HEK293 (cell line): ENCODE data around the gene TASP1.

Source experiments
- CTCF ChIA-PET: fragments of 350-600 bp; formaldehyde crosslinking; extraction: SDS; loops from one replicate; lab custom pipeline; 2021; ENCODE audit warnings: antibody characterized with exemption; lab: Yijun Ruan, JAX
- POLR2A ChIA-PET: fragments of 300-600 bp; formaldehyde crosslinking; extraction: SDS; loops from one replicate; lab custom pipeline; 2020; ENCODE audit warnings: antibody characterized with exemption, inconsistent platforms; lab: Yijun Ruan, JAX
- H3K27ac ChIP-seq: fragments of 200-500 bp; sonication (Bioruptor generic); 2 replicates; pipeline ENCODE4 v1.5.1; 2014; ENCODE audit warnings: low read depth, low read length, control low read depth, inconsistent platforms; ENCODE audit errors: extremely low read depth
- H3K36me3 ChIP-seq, 2 experiments: fragments of 200-500 bp in 1 of 2; sonication (Bioruptor generic) in 1 of 2; 1 replicate in 1 of 2; 2 replicates in 1 of 2; pipeline ENCODE4 v1.5.1; 2014 to 2017; ENCODE audit warnings: inconsistent platforms in 2 of 2, low read length in 2 of 2; ENCODE audit not compliant: control insufficient read depth in 2 of 2, insufficient read depth in 1 of 2
- H3K4me1 ChIP-seq: fragments of 200-500 bp; sonication (Bioruptor generic); 2 replicates; pipeline ENCODE4 v1.5.1; 2014; ENCODE audit warnings: mild to moderate bottlenecking, low read length, inconsistent platforms; ENCODE audit not compliant: control insufficient read depth, insufficient read depth
- H3K4me3 ChIP-seq: 2 replicates; pipeline ENCODE4 v1.5.1; 2011; ENCODE audit warnings: low read depth, mild to moderate bottlenecking, control low read depth, low read length, moderate library complexity
- H3K9me3 ChIP-seq: fragments of 200-500 bp; sonication (Bioruptor generic); 2 replicates; pipeline ENCODE4 v1.5.1; 2014; ENCODE audit warnings: low read depth, low read length, inconsistent platforms; ENCODE audit not compliant: control insufficient read depth, insufficient read depth
- HOXA7 ChIP-seq: sonication (generic); formaldehyde crosslinking; IDR thresholded peaks from 2 replicates; pipeline ENCODE4 v1.8.1; 2022; ENCODE audit warnings: missing genetic modification reagents, borderline replicate concordance
- HOXC10 ChIP-seq: sonication (generic); formaldehyde crosslinking; IDR thresholded peaks from 2 replicates; pipeline ENCODE4 v1.8.1; 2023; ENCODE audit warnings: mild to moderate bottlenecking, missing genetic modification reagents
- KLF10 ChIP-seq: fragments of 450-650 bp; IDR thresholded peaks from 2 replicates; pipeline ENCODE4 v1.5.1; 2018; ENCODE audit warnings: missing biosample characterization, mild to moderate bottlenecking, missing genetic modification characterization
- KLF17 ChIP-seq: fragments of 450-650 bp; formaldehyde crosslinking; IDR thresholded peaks from 2 replicates; pipeline ENCODE4 v1.5.1; 2016; ENCODE audit warnings: missing biosample characterization, missing genetic modification characterization
- KLF8 ChIP-seq: fragments of 450-650 bp; formaldehyde crosslinking; IDR thresholded peaks from 2 replicates; pipeline ENCODE4 v1.5.1; 2016; ENCODE audit warnings: missing biosample characterization, missing genetic modification characterization
- OVOL3 ChIP-seq: fragments of 450-650 bp; formaldehyde crosslinking; IDR thresholded peaks from 2 replicates; pipeline ENCODE4 v1.5.1; 2016; ENCODE audit warnings: missing biosample characterization, missing genetic modification characterization
- SCRT1 ChIP-seq: fragments of 450-650 bp; formaldehyde crosslinking; IDR thresholded peaks from 2 replicates; pipeline ENCODE4 v1.5.1; 2016; ENCODE audit warnings: missing biosample characterization, missing genetic modification characterization, borderline replicate concordance
- SP7 ChIP-seq: fragments of 450-650 bp; formaldehyde crosslinking; IDR thresholded peaks from 2 replicates; pipeline ENCODE4 v1.5.1; 2016; ENCODE audit warnings: missing biosample characterization, missing genetic modification characterization
- ZBTB11 ChIP-seq: fragments of 450-650 bp; formaldehyde crosslinking; conservative IDR thresholded peaks from 2 replicates; pipeline ENCODE4 v1.5.1; 2016; ENCODE audit warnings: low read depth, missing biosample characterization, missing genetic modification characterization
- ZBTB21 ChIP-seq: fragments of 450-650 bp; formaldehyde crosslinking; IDR thresholded peaks from 2 replicates; pipeline ENCODE4 v1.5.1; 2017; ENCODE audit warnings: missing biosample characterization, missing genetic modification characterization
- ZNF140 ChIP-seq: fragments of 450-650 bp; formaldehyde crosslinking; IDR thresholded peaks from 2 replicates; pipeline ENCODE4 v1.5.1; 2016; ENCODE audit warnings: missing biosample characterization, missing genetic modification characterization
- ZNF174 ChIP-seq: fragments of 450-650 bp; formaldehyde crosslinking; IDR thresholded peaks from 2 replicates; pipeline ENCODE4 v1.5.0; 2017; ENCODE audit warnings: missing biosample characterization, mild to moderate bottlenecking, missing genetic modification characterization
- ZNF2 ChIP-seq: fragments of 450-650 bp; formaldehyde crosslinking; IDR thresholded peaks from 2 replicates; pipeline ENCODE4 v1.5.1; 2016; ENCODE audit warnings: missing biosample characterization, missing genetic modification characterization
- ZNF214 ChIP-seq: fragments of 450-650 bp; formaldehyde crosslinking; IDR thresholded peaks from 2 replicates; pipeline ENCODE4 v1.5.1; 2017; ENCODE audit warnings: missing biosample characterization, mild to moderate bottlenecking, missing genetic modification characterization, borderline replicate concordance
- ZNF24 ChIP-seq: fragments of 450-650 bp; formaldehyde crosslinking; IDR thresholded peaks from 2 replicates; pipeline ENCODE4 v1.5.1; 2016; ENCODE audit warnings: missing biosample characterization, missing genetic modification characterization
- ZNF248 ChIP-seq: fragments of 450-650 bp; formaldehyde crosslinking; IDR thresholded peaks from 2 replicates; pipeline ENCODE4 v1.5.1; 2017; ENCODE audit warnings: missing biosample characterization, missing genetic modification characterization
- ZNF324 ChIP-seq: fragments of 450-650 bp; formaldehyde crosslinking; IDR thresholded peaks from 2 replicates; pipeline ENCODE4 v1.5.1; 2016; ENCODE audit warnings: missing biosample characterization, missing genetic modification characterization
- ZNF341 ChIP-seq: fragments of 450-650 bp; formaldehyde crosslinking; IDR thresholded peaks from 2 replicates; pipeline ENCODE4; 2016; ENCODE audit warnings: low read depth, missing biosample characterization, missing genetic modification characterization
- ZNF350 ChIP-seq: fragments of 450-650 bp; formaldehyde crosslinking; IDR thresholded peaks from 2 replicates; pipeline ENCODE4 v1.5.0; 2017; ENCODE audit warnings: missing biosample characterization, mild to moderate bottlenecking, missing genetic modification characterization
- ZNF354C ChIP-seq: fragments of 450-650 bp; formaldehyde crosslinking; IDR thresholded peaks from 2 replicates; pipeline ENCODE4 v1.5.1; 2016; ENCODE audit warnings: missing biosample characterization, missing genetic modification characterization, low read depth, borderline replicate concordance
- ZNF37A ChIP-seq: fragments of 450-650 bp; IDR thresholded peaks from 2 replicates; pipeline ENCODE4 v1.5.1; 2018; ENCODE audit warnings: missing biosample characterization, missing genetic modification characterization
- ZNF473 ChIP-seq: fragments of 450-650 bp; formaldehyde crosslinking; IDR thresholded peaks from 2 replicates; pipeline ENCODE4 v1.5.1; 2017; ENCODE audit warnings: missing biosample characterization, missing genetic modification characterization
- ZNF645 ChIP-seq: fragments of 450-650 bp; formaldehyde crosslinking; IDR thresholded peaks from 2 replicates; pipeline ENCODE4; 2016; ENCODE audit warnings: missing biosample characterization, missing genetic modification characterization
- ZNF792 ChIP-seq: fragments of 450-650 bp; formaldehyde crosslinking; IDR thresholded peaks from 2 replicates; pipeline ENCODE4 v1.5.1; 2016; ENCODE audit warnings: missing biosample characterization, missing genetic modification characterization
- ZNF837 ChIP-seq: fragments of 450-650 bp; formaldehyde crosslinking; IDR thresholded peaks from 2 replicates; pipeline ENCODE4 v1.5.1; 2016; ENCODE audit warnings: missing biosample characterization, missing genetic modification characterization
- TF ChIP-seq, protein P1 (sequence below): sonication (generic); formaldehyde crosslinking; IDR thresholded peaks from 2 replicates; pipeline ENCODE4 v1.8.1; 2022; ENCODE audit warnings: mild to moderate bottlenecking, moderate library complexity, missing genetic modification reagents

Gene TASP1

GRCh38 chr20:13681248-13682125 lies 42.8 kb upstream of the TASP1 start:
- Histone ChIP-seq H3K27ac (no peak overlapping the region), H3K36me3 (no peaks in the 10 kb centered on the region), H3K4me1 (0 out of 2 replicates have a peak, but pooled peaks cover 4% of the 10 kb centered on the region), H3K9me3 (no peaks in the 10 kb centered on the region), H3K4me3 (no peak overlapping the region)
- ChIA-PET POLR2A (no interaction called here), CTCF (interaction anchor here (1.7 kb wide), 1 partner anchor 91 kb away, joined by 5 read pairs; no protein-coding TSS in a partner anchor)
- TF ChIP-seq ZNF354C (tag by site-specific recombination) (no peak), ZNF37A (no peak)

- Histone ChIP-seq H3K27ac (no peak overlapping the region), H3K4me3 (no peak overlapping the region), H3K36me3 (no peaks in the 10 kb centered on the region), H3K4me1 (0 out of 2 replicates have a peak, but pooled peaks cover 4% of the 10 kb centered on the region), H3K9me3 (no peaks in the 10 kb centered on the region)
- CTCF ChIA-PET: no interaction called here
- POLR2A ChIA-PET: no interaction called here
- TF ChIP-seq ZNF837 (no peak), SCRT1 (tag by site-specific recombination) (no peak), ZNF174 (tag by site-specific recombination) (no peak), ZNF214 (tag by site-specific recombination) (no peak), ZNF248 (tag by site-specific recombination) (no peak), KLF17 (tag by site-specific recombination) (no peak), ZNF341 (tag by site-specific recombination) (no peak), ZBTB11 (no peak), OVOL3 (no peak), ZNF324 (no peak), ZBTB21 (tag by site-specific recombination) (no peak)
- TF ChIP-seq, protein P1, sequence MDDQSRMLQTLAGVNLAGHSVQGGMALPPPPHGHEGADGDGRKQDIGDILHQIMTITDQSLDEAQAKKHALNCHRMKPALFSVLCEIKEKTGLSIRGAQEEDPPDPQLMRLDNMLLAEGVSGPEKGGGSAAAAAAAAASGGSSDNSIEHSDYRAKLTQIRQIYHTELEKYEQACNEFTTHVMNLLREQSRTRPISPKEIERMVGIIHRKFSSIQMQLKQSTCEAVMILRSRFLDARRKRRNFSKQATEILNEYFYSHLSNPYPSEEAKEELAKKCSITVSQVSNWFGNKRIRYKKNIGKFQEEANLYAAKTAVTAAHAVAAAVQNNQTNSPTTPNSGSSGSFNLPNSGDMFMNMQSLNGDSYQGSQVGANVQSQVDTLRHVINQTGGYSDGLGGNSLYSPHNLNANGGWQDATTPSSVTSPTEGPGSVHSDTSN: no peak
These were observed 40.2 kb upstream of the TASP1 start for GRCh38 chr20:13678944-13679343.

- POLR2A ChIA-PET: no interaction called here
- H3K27ac ChIP-seq: no peak overlapping the region
- H3K4me1 ChIP-seq: 0 out of 2 replicates have a peak, but pooled peaks cover 4% of the 10 kb centered on the region
- H3K4me3 ChIP-seq: no peak overlapping the region
- CTCF ChIA-PET: interaction anchor here (0.6 to 1.6 kb wide), 2 partner anchors 95 to 167 kb away, joined by 3 to 8 read pairs; no protein-coding TSS in a partner anchor
- H3K9me3 ChIP-seq: no peaks in the 10 kb centered on the region
- no peaks in the 10 kb centered on the region for H3K36me3 ChIP-seq
- TF ChIP-seq ZNF350 (no peak), ZNF324 (no peak), KLF10 (tag by site-specific recombination) (no peak), KLF8 (no peak), ZBTB21 (tag by site-specific recombination) (no peak), ZNF792 (tag by site-specific recombination) (no peak), ZNF140 (tag by site-specific recombination) (no peak), ZNF24 (tag by site-specific recombination) (no peak), HOXA7 (CRISPR knock-in tag) (no peak), ZNF341 (tag by site-specific recombination) (no peak), ZNF473 (tag by site-specific recombination) (no peak), ZNF2 (no peak), ZNF645 (tag by site-specific recombination) (no peak), SP7 (tag by site-specific recombination) (no peak), HOXC10 (no peak)
These were observed 38.5 kb upstream of the TASP1 start for GRCh38 chr20:13677241-13677640.
